HUES64 (cell line): ENCODE results near the gene FAM83F.

ENCODE experiments used
- H3K27ac ChIP-seq: 2 replicates; pipeline ENCODE4 v1.7.0; 2013; ENCODE audit warnings: low read depth, low read length, inconsistent platforms
- H3K27me3 ChIP-seq: 2 replicates; pipeline ENCODE4 v1.6.1; 2013; ENCODE audit warnings: mild to moderate bottlenecking, low read length; ENCODE audit not compliant: insufficient read depth
- H3K36me3 ChIP-seq: 2 replicates; pipeline ENCODE4 v1.6.1; 2013; ENCODE audit warnings: mild to moderate bottlenecking, low read length; ENCODE audit not compliant: insufficient read depth
- H3K4me1 ChIP-seq: 2 replicates; pipeline ENCODE4 v1.6.1; 2013; ENCODE audit warnings: mild to moderate bottlenecking, low read length, moderate library complexity; ENCODE audit not compliant: insufficient read depth
- H3K4me3 ChIP-seq: 2 replicates; pipeline ENCODE4 v1.5.1; 2013; ENCODE audit warnings: mild to moderate bottlenecking, low read length, moderate library complexity
- H3K9ac ChIP-seq: 2 replicates; pipeline ENCODE4 v1.6.1; 2013; ENCODE audit warnings: mild to moderate bottlenecking, low read depth, low read length
- H3K9me3 ChIP-seq: 2 replicates; pipeline ENCODE4 v1.6.1; 2013; ENCODE audit warnings: low read depth, low read length; ENCODE audit not compliant: insufficient read depth
- WGBS: fragments of 150-250, 120-280 bp; methylation state at CpG from one replicate; pipeline ENCODE4 v1.1.7; 2013; ENCODE audit warnings: missing lambda C conversion rate; 5-methylcytosine and 5-hydroxymethylcytosine counted together

FAM83F gene

GRCh38 chr22:40081662-40082061 lies 86.9 kb downstream of the FAM83F start:
- Histone ChIP-seq H3K9ac (no peak overlapping the region), H3K4me3 (no peak overlapping the region), H3K36me3 (no peaks in the 10 kb centered on the region), H3K9me3 (no peaks in the 10 kb centered on the region), H3K4me1 (peaks cover 23% of the 10 kb centered on the region), H3K27ac (no peak overlapping the region), H3K27me3 (no peaks in the 10 kb centered on the region)
- 81% methylated on average over 5 of the region's 5 CpGs for WGBS

GRCh38 chr22:40082184-40082583 lies 87.4 kb downstream of the FAM83F start:
- Histone ChIP-seq H3K27ac (no peak overlapping the region), H3K9me3 (no peaks in the 10 kb centered on the region), H3K36me3 (no peaks in the 10 kb centered on the region), H3K4me1 (peaks cover 23% of the 10 kb centered on the region), H3K4me3 (no peak overlapping the region), H3K27me3 (no peaks in the 10 kb centered on the region), H3K9ac (no peak overlapping the region)
- WGBS = 73% methylated on average over 1 of the region's 1 CpG

DNA sequence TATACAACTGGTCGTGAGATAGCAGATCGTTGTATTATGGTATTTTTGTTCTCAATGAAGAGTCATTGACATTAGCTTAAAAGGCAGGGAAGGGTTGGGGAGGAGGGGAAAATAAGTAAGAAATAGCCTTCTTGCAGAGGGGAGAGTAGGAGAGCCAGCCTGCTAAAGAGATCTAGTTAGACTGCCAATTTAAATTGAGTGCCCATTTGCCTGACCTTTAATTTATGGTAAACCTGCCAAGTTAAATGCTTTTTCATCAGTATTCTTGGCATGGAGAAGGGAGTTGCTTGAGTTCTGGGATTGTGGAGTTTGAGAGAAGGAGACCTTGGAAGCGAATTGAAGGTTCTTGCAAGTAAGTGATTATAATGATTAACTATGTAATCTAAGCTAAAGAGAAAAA lies 89.0 kb downstream of the FAM83F start:
- 93% methylated on average over 3 of the region's 3 CpGs for WGBS
- Histone ChIP-seq H3K27me3 (no peaks in the 10 kb centered on the region), H3K9me3 (no peaks in the 10 kb centered on the region), H3K36me3 (no peaks in the 10 kb centered on the region), H3K4me1 (peaks cover 23% of the 10 kb centered on the region), H3K27ac (no peak overlapping the region), H3K9ac (no peak overlapping the region), H3K4me3 (no peak overlapping the region)

DNA sequence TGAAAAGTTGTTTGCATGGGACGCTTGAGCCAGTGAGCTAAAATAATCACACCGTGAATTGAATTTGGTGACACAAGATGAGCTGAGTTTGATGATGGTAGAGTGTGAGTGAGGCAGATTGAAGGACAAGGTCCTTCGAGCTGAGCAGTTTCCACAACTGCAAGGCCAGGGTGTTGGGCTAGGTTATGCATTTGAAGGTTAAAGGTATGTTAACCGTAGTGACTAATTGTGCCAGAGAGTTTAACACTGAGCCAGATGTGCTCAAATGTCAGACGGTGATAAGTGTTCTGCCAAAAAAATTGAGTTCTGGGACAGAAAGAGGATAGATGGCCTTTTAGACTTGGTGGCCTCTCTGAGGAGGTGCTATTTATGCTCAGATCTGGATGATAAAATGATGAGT lies 89.5 kb downstream of the FAM83F start:
- H3K36me3 ChIP-seq = no peaks in the 10 kb centered on the region
- no peaks in the 10 kb centered on the region for H3K9me3 ChIP-seq
- H3K27ac ChIP-seq = no peak overlapping the region
- no peaks in the 10 kb centered on the region for H3K27me3 ChIP-seq
- WGBS = 92% methylated on average over 5 of the region's 5 CpGs
- peaks cover 23% of the 10 kb centered on the region for H3K4me1 ChIP-seq
- H3K4me3 ChIP-seq = no peak overlapping the region
- H3K9ac ChIP-seq = no peak overlapping the region

DNA sequence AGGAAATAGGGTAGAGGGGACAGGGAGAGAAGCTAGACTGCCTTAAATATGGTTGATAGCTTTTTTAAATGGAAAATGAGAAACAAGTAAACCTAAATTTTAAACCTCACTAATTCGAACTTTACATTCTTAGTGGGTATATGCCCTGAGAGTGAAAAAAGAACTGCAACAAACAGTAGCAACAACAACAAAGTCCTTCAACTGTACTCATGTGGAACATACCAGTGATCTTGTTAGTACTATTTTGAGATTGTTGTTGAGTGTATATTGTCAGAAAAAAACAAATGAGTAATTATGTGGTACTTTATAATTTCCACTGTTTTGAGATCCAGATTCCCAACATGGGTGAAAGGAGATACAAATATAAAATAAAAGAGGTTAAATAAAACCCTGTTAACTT lies 94.1 kb downstream of the FAM83F start:
- H3K9me3 ChIP-seq = no peaks in the 10 kb centered on the region
- no peak overlapping the region for H3K4me3 ChIP-seq
- no peak overlapping the region for H3K9ac ChIP-seq
- WGBS = no CpG with 5 or more reads among the region's 1 CpG
- H3K36me3 ChIP-seq = no peaks in the 10 kb centered on the region
- H3K27ac ChIP-seq = no peak overlapping the region
- H3K27me3 ChIP-seq = no peaks in the 10 kb centered on the region
- H3K4me1 ChIP-seq = peaks cover 6% of the 10 kb centered on the region; the same call in 1 of the 2 replicates
